Coronary artery (tissue), 2 donors: Measurements from ENCODE around the gene PRR23A.
"Not testable (repeated sequence)": the region's sequence is repeated elsewhere in the genome, so short reads cannot be mapped to it uniquely, and the experiment has no call there.

Experiments used
- DNase-seq: peaks from one replicate; pipeline ENCODE4 v3.0.0-alpha.2; 2017; ENCODE audit warnings: low spot score
- H3K27ac ChIP-seq, 2 donors: fragments of 200-600 bp; sonication (generic); one replicate each; pipeline ENCODE4 v1.5.1; 2016 to 2019
- H3K4me3 ChIP-seq: fragments of 200-600 bp; sonication (generic); 2 replicates; pipeline ENCODE4 v1.5.1; 2016; ENCODE audit warnings: mild to moderate bottlenecking, moderate library complexity
- TF ChIP-seq, protein P1 (sequence below): fragments of 200-600 bp; sonication (generic); IDR thresholded peaks from one replicate; pipeline ENCODE4 v1.5.1; 2019; ENCODE audit warnings: antibody characterized with exemption

PRR23A gene

DNA sequence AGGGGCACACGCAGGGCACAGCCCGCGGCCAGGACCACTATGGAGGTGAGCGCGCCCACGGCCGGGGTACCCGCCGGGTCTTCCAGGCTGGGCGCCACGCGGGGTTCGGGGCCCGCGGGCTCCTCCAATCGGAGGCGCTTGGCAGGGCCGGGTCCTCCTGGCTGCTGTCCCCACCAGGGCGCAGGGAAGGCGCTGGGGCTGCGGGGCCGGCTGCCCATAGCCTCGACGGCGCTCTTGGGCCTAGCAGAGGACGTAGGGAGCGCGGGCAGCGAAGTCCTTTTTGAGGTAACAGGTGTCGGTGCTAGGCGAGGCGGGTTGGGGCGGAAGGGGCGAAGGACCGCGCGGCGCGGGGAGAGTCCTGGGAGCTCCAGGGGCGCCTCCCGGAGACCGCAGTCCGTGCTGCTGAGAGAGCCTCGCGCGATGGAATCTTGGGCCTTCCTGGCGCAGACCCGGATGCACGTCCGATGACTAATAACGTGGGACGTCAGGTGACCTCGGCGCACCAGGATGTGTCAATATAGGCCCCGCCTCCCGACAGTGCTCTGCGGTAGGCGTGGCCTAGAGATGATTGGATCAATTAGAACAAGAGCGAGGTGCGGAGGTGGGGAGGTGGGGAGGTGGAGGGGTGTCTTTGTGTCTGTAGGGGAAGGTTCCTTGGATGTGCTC lies at the start of gene PRR23A:
Gene PRR23A (minus strand): TSS at position 218 of the 666 bp plus-strand sequence. CDS start 0 bp downstream, at position 218.
- no peak within 1 kb of the TSS for H3K4me3 ChIP-seq
- no peak within 1 kb of the TSS for H3K27ac ChIP-seq
- no peak for DNase-seq
- TF ChIP-seq, protein P1, sequence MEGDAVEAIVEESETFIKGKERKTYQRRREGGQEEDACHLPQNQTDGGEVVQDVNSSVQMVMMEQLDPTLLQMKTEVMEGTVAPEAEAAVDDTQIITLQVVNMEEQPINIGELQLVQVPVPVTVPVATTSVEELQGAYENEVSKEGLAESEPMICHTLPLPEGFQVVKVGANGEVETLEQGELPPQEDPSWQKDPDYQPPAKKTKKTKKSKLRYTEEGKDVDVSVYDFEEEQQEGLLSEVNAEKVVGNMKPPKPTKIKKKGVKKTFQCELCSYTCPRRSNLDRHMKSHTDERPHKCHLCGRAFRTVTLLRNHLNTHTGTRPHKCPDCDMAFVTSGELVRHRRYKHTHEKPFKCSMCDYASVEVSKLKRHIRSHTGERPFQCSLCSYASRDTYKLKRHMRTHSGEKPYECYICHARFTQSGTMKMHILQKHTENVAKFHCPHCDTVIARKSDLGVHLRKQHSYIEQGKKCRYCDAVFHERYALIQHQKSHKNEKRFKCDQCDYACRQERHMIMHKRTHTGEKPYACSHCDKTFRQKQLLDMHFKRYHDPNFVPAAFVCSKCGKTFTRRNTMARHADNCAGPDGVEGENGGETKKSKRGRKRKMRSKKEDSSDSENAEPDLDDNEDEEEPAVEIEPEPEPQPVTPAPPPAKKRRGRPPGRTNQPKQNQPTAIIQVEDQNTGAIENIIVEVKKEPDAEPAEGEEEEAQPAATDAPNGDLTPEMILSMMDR = no peak

DNA sequence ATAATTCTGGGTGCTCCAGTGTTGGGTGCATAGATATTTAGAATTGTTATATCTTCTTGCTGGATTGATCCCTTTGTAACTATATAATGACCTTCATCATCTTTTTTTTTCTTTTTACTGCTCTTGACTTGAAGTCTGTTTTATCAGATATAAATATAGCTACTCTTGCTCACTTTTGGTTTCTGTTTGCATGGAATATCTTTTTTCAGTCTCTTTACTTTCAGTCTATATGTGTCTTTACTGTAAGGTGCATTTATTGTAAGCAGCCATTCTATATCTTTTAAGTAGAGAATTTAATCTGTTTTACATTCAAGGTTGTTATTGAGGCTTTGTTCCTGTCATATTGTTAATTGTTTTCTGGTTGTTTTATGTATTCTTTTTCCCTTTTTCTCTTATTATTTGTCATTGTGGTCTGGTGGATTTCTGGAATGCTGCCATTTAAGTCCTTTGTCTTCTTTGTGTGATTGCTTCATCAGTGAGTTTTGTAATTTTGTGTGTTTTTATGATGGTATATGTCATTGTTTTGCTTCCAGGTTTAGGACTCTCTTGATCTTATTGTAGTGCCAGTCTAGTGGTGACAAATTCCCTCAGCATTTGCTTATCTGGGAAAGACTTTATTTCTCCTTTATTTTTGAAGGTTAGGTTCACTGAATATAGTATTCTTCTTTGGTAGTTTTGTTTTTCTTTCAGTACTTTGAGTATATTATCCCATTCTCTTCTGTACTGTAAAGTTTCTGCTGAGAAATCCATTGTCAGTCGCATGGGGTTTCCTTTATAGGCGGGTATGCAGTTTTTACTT lies 46.9 kb upstream of the PRR23A start:
- no peak for DNase-seq
- no peak overlapping the region for H3K4me3 ChIP-seq
- TF ChIP-seq, protein P1 = no peak
- no peak overlapping the region for H3K27ac ChIP-seq

DNA sequence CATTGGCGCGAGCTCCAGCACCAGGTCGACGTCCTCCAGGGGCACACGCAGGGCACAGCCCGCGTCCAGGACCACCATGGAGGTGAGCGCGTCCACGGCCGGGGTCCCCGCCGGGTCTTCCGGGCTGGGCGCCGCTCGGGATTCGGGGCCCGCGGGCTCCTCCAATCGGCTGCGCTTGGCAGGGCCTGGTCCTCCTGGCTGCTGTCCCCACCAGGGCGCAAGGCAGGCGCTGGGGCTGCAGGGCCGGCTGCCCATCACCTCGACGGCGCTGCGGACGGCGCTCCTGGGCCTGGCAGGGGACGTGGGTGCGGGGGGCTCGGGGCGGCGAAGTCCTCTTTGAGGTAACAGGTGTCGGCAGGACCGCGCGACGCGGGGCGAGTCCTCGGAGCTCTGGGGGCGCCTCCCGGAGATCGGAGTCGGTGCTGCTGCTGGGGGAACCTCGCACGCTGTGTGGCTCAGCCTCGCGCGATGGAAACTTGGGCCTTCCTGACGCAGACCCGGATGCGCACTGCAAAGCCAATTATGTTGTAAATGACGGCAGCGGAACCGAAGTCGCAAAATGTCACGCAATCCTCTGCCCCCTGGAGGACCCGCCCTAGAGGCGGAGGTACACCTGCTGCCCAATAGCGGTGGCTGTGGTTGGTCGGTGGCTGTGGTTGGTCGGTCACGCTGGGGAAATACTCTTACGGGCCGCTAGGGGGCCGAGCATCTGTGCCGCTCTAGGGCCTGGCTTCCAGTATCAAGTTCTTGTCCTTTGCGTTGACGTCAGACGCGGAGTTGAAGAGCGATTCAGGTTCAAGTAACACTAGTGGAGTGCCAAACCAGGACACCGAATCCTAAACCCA lies 38.5 kb upstream of the PRR23A start, which contains the start of gene PRR23C:
Gene PRR23C (minus strand): TSS at position 527 of the 845 bp plus-strand sequence. CDS start 272 bp downstream, at position 255.
- DNase-seq = no peak
- no peak within 1 kb of the TSS for H3K27ac ChIP-seq
- H3K4me3 ChIP-seq = no peak within 1 kb of the TSS
- TF ChIP-seq, protein P1 = no peak

DNA sequence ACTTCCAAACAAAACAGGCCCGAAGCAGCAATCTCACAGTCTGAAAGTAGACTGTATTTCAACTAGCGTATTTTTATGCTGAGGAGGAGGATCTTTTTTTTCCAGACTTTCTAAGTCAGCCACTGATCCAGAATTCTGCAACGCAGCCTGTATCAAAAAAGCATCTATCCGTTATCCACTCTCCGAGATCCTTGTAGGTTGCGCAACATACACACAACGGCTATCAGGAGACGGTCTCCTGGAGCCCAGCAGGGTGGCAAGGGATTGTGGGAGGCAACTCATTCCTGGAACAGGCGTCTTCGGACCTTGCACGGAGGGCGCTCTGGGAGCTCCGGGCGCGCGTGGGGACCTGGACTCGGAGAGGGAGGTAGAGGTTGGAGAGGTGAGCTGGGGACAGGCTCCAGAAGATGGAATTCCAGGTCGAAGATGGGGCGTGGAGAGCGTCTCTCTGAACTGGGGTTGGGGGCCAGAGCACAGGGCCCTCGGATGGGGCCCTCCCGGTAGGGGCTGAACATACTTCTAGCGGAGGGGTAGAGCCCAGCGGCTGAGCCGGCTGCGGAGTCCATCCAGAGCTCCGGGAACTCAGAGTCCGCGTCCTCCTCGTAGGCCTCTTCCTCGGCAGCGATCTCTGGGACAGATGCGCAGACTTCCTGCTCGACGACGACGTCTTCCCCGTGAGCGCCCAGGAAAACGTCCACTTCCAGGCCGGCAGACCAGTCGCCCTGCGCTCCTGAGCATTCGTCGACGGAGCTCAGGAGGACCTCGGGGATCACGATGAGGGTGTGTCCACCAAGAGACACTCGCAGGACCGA lies 37.7 kb upstream of the PRR23A start:
- DNase-seq = no peak

DNA sequence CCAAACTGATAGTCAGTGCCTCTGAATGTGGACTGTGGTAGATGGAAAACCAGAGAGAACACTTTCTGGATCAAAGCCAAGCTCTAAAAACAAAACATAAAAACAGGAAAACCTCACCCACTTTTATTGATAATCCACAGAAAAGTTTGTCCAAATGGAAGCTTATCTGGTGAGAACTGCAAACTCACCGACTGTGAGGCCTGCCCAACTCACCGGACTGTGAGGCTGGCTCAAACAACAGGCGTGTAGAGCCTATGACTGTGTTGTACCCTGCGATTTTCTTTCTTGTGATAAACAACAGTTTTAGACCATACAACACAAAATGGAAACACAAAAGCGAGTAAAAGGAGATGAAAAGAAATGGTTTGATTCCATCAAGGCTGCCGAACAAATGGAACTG lies 31.4 kb upstream of the PRR23A start:
- no peak overlapping the region for H3K4me3 ChIP-seq
- no peak overlapping the region for H3K27ac ChIP-seq
- no peak for DNase-seq
- TF ChIP-seq, protein P1 = no peak

More for the DNA sequence above, 37.7 kb upstream of the PRR23A start:
- Histone ChIP-seq H3K27ac (no peak overlapping the region), H3K4me3 (no peak overlapping the region)
- TF ChIP-seq, protein P1 = no peak

DNA sequence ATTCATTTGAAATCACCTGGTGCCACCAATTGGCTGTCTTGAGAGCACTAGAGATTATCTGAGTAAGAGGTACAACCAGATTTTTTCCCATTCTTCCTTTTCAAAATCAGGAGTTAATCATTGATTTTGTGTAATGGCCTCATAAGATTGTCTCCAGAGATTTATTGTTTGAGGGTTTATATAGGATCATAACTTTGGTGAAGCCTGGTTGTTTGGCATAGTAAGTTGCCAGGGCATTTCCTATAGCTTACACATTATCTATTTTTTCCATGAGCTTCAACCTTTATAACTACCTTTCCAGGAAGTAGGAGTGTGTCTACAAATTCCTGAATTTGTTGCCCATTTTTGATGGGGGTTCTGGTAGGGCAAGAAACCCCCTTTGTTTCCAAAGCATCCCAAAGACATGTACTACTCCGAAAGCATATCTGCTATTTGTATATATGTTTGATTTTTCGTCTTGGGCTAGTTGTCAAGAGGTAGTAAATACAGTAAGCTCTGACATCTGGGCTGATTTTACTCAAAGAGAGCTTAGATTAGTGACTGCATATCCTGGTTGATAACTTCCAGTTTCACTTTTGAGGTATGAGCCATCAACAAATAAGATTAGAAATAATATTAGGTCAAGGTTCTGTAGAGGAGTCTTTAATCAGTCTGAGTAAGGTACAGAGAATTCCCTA lies 26.4 kb upstream of the PRR23A start:
- TF ChIP-seq, protein P1 = no peak
- DNase-seq = no peak
- Histone ChIP-seq H3K27ac (no peak overlapping the region), H3K4me3 (no peak overlapping the region)

DNA sequence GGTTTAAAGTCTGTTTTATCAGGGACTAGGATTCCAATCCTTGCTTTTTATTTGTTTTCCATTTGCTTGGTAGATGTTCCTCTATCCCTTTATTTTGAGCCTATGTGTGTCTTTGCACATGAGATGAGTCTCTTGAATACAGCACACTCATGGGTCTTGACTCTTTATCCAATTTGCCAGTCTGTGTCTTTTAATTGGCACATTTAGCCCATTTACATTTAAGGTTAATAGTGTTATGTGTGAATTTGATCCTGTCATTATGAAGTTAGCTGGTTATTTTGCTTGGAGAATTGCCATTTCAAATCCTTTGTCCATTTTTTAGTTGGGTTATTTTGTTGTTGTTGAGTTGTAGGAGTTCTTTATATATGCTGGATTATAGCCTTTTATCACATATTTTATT lies 24.5 kb upstream of the PRR23A start:
- not testable (repeated sequence) for H3K4me3 ChIP-seq, H3K27ac ChIP-seq, DNase-seq
